ENCODE data around the gene MRPL41.

The MRPL41 gene

GRCh38 chr9:137543237-137543963 is 8.3 kb upstream of the MRPL41 start:
- DNase-seq (no peak), ATAC-seq (ENCODE audit: insufficient read depth, low read depth) (no peak)
- Histone ChIP-seq H3K79me2 (ENCODE audit: insufficient read depth, low read length) (no peaks in the 10 kb centered on the region), H3K4me1 (ENCODE audit: insufficient read depth, low read length) (no peaks in the 10 kb centered on the region), H4K20me1 (ENCODE audit: insufficient read depth, low read length) (peaks cover 5% of the 10 kb centered on the region; the same call in 1 of the 2 replicates), H3K27ac (ENCODE audit: low read length) (no peak overlapping the region), H3K9ac (ENCODE audit: low read depth, low read length) (no peak overlapping the region), H3K4me3 (ENCODE audit: low read depth in 1 of 2, low read length in 2 of 2) (no peak overlapping the region), H2AFZ (ENCODE audit: low read depth, low read length) (no peak overlapping the region), H3K27me3 (ENCODE audit: insufficient read depth, low read length, poor library complexity) (no peaks in the 10 kb centered on the region), H3K36me3 (ENCODE audit: insufficient read depth, low read length) (no peaks in the 10 kb centered on the region), H3K4me2 (ENCODE audit: insufficient read depth, low read length) (no peak overlapping the region), H3K9me3 (ENCODE audit: insufficient read depth, low read length, severe bottlenecking) (no peaks in the 10 kb centered on the region)
- TF ChIP-seq CTCF (IDR thresholded peaks at IDR 0.05; ENCODE audit: borderline replicate concordance, extremely low read depth, low read length, poor library complexity, severe bottlenecking) (no peak), EZH2 (IDR thresholded peaks at IDR 0.05; ENCODE audit: borderline replicate concordance, low read depth, low read length, severe bottlenecking) (no peak)

GRCh38 chr9:137544176-137544760 is 7.4 kb upstream of the MRPL41 start:
- DNase-seq: no peak

DNA sequence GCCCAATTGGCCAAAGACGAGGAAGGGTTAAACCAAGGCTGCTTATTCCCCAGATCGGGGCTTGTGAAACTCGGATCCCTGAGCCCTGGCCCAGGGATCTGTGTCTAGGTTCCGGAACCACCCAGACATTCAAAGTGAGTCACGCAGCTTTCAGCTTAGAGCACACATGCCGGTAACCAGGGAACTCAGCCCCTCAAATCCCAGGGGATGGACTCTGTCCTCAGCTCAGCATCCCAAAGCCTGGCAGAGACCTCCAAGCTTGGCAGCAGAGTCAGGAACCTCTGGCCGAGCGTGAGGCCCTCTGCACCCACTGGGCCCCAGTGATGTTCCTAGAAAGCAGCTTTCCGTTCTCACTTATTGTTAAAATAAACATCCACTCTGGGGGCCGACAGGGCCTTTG is 6.6 kb upstream of the MRPL41 start:
- no peak for TF ChIP-seq CTCF (IDR thresholded peaks at IDR 0.05; ENCODE audit: borderline replicate concordance, extremely low read depth, low read length, poor library complexity, severe bottlenecking)
- Histone ChIP-seq H3K27me3 (ENCODE audit: insufficient read depth, low read length, poor library complexity) (no peaks in the 10 kb centered on the region), H3K4me2 (ENCODE audit: insufficient read depth, low read length) (no peak overlapping the region), H3K9me3 (ENCODE audit: insufficient read depth, low read length, severe bottlenecking) (no peaks in the 10 kb centered on the region), H3K9ac (ENCODE audit: low read depth, low read length) (no peak overlapping the region), H3K4me1 (ENCODE audit: insufficient read depth, low read length) (no peaks in the 10 kb centered on the region), H3K4me3 (ENCODE audit: low read depth in 1 of 2, low read length in 2 of 2) (no peak overlapping the region), H3K79me2 (ENCODE audit: insufficient read depth, low read length) (no peaks in the 10 kb centered on the region), H2AFZ (ENCODE audit: low read depth, low read length) (no peak overlapping the region), H3K36me3 (ENCODE audit: insufficient read depth, low read length) (no peaks in the 10 kb centered on the region), H3K27ac (ENCODE audit: low read length) (no peak overlapping the region), H4K20me1 (ENCODE audit: insufficient read depth, low read length) (peaks cover 5% of the 10 kb centered on the region; the same call in 1 of the 2 replicates)
- DNase-seq (no peak), ATAC-seq (ENCODE audit: insufficient read depth, low read depth) (no peak)

More at GRCh38 chr9:137544176-137544760, 7.4 kb upstream of the MRPL41 start:
- no peak for ATAC-seq (ENCODE audit: insufficient read depth, low read depth)
- H3K4me1 ChIP-seq (ENCODE audit: insufficient read depth, low read length): no peaks in the 10 kb centered on the region
- H3K9me3 ChIP-seq (ENCODE audit: insufficient read depth, low read length, severe bottlenecking): no peaks in the 10 kb centered on the region
- H3K27me3 ChIP-seq (ENCODE audit: insufficient read depth, low read length, poor library complexity): no peaks in the 10 kb centered on the region
- H3K4me3 ChIP-seq (ENCODE audit: low read depth in 1 of 2, low read length in 2 of 2): no peak overlapping the region
- peaks cover 5% of the 10 kb centered on the region; the same call in 1 of the 2 replicates for H4K20me1 ChIP-seq (ENCODE audit: insufficient read depth, low read length)
- H3K27ac ChIP-seq (ENCODE audit: low read length): no peak overlapping the region
- H3K36me3 ChIP-seq (ENCODE audit: insufficient read depth, low read length): no peaks in the 10 kb centered on the region
- no peak overlapping the region for H2AFZ ChIP-seq (ENCODE audit: low read depth, low read length)
- no peak overlapping the region for H3K4me2 ChIP-seq (ENCODE audit: insufficient read depth, low read length)
- TF ChIP-seq CTCF (IDR thresholded peaks at IDR 0.05; ENCODE audit: borderline replicate concordance, extremely low read depth, low read length, poor library complexity, severe bottlenecking): no peak
- no peak for TF ChIP-seq EZH2 (IDR thresholded peaks at IDR 0.05; ENCODE audit: borderline replicate concordance, low read depth, low read length, severe bottlenecking)
- no peaks in the 10 kb centered on the region for H3K79me2 ChIP-seq (ENCODE audit: insufficient read depth, low read length)
- no peak overlapping the region for H3K9ac ChIP-seq (ENCODE audit: low read depth, low read length)
